Smooth muscle cell (in vitro differentiated cells): ENCODE measurements around the gene MOB3A. TPM values are rescaled to one million over a fixed set of nuclear protein-coding genes. Genes with fewer than 3 reads are reported as not detected.

ENCODE experiments used
- DNase-seq: peaks from one replicate; lab custom pipeline; 2025; ENCODE audit not compliant: unreplicated experiment; lab: John Stamatoyannopoulos, UW
- H2AFZ ChIP-seq: fragments of 200-600 bp; sonication (generic); 2 replicates; pipeline ENCODE4 v1.6.0; 2016; ENCODE audit warnings: antibody characterized with exemption, low read depth, mild to moderate bottlenecking
- H3F3A ChIP-seq: fragments of 200-600 bp; sonication (generic); 2 replicates; pipeline ENCODE4 v1.6.0; 2017; ENCODE audit warnings: antibody characterized with exemption, low read depth
- H3K27ac ChIP-seq: fragments of 200-600 bp; sonication (generic); 2 replicates; pipeline ENCODE4 v1.5.1; 2016; ENCODE audit warnings: low read depth, mild to moderate bottlenecking
- H3K27me3 ChIP-seq: fragments of 200-600 bp; sonication (generic); 2 replicates; pipeline ENCODE4 v1.6.1; 2016; ENCODE audit warnings: low read depth, mild to moderate bottlenecking
- H3K36me3 ChIP-seq: fragments of 200-600 bp; sonication (generic); 2 replicates; pipeline ENCODE4 v1.5.1; 2016; ENCODE audit warnings: low read depth
- H3K4me1 ChIP-seq: fragments of 200-600 bp; sonication (generic); 2 replicates; pipeline ENCODE4 v1.5.1; 2016; ENCODE audit warnings: low read depth
- H3K4me2 ChIP-seq: fragments of 200-600 bp; sonication (generic); 2 replicates; pipeline ENCODE4 v1.6.0; 2016; ENCODE audit warnings: mild to moderate bottlenecking
- H3K4me3 ChIP-seq: fragments of 200-600 bp; sonication (generic); 2 replicates; pipeline ENCODE4 v1.5.1; 2016; ENCODE audit warnings: mild to moderate bottlenecking
- H3K79me2 ChIP-seq: fragments of 200-600 bp; sonication (generic); 2 replicates; pipeline ENCODE4 v1.6.0; 2016; ENCODE audit warnings: low read depth, mild to moderate bottlenecking
- H3K9ac ChIP-seq: fragments of 200-600 bp; sonication (generic); 2 replicates; pipeline ENCODE4 v1.6.0; 2016; ENCODE audit warnings: low read depth
- H3K9me3 ChIP-seq: fragments of 200-600 bp; sonication (generic); replicated peaks from 2 replicates; pipeline ENCODE4 v1.5.1; 2016; ENCODE audit warnings: low read depth
- H4K20me1 ChIP-seq: fragments of 200-600 bp; sonication (generic); 2 replicates; pipeline ENCODE4 v1.6.0; 2016; ENCODE audit warnings: low read depth
- CTCF ChIP-seq: fragments of 200-600 bp; sonication (generic); IDR thresholded peaks from 2 replicates; pipeline ENCODE4 v1.5.1; 2017; ENCODE audit warnings: borderline replicate concordance, mild to moderate bottlenecking, antibody characterized with exemption; ENCODE audit not compliant: insufficient read depth, poor library complexity, severe bottlenecking
- WGBS: methylation state at CpG from one replicate; pipeline ENCODE4 v1.1.7; 2016; ENCODE audit warnings: low lambda C conversion rate; 5-methylcytosine and 5-hydroxymethylcytosine counted together
- polyA plus RNA-seq: library from polyadenylated mRNA; unstranded; fragments of >200 nt; fragmentation: Nextera tagmentation; extraction: Ambion mirVana; gene quantifications from 2 replicates; pipeline ENCODE4 v1.2.1, GENCODE V29; 2016
- total RNA-seq: library from RNA; depleted of rRNA; stranded (reverse); fragments of >200 nt; gene quantifications from 2 replicates; pipeline ENCODE4 v1.2.3, GENCODE V29; 2014

MOB3A gene
- total and polyA plus RNA-seq, 2 experiments from 2014 or later: 11.2 to 23.8 TPM

DNA sequence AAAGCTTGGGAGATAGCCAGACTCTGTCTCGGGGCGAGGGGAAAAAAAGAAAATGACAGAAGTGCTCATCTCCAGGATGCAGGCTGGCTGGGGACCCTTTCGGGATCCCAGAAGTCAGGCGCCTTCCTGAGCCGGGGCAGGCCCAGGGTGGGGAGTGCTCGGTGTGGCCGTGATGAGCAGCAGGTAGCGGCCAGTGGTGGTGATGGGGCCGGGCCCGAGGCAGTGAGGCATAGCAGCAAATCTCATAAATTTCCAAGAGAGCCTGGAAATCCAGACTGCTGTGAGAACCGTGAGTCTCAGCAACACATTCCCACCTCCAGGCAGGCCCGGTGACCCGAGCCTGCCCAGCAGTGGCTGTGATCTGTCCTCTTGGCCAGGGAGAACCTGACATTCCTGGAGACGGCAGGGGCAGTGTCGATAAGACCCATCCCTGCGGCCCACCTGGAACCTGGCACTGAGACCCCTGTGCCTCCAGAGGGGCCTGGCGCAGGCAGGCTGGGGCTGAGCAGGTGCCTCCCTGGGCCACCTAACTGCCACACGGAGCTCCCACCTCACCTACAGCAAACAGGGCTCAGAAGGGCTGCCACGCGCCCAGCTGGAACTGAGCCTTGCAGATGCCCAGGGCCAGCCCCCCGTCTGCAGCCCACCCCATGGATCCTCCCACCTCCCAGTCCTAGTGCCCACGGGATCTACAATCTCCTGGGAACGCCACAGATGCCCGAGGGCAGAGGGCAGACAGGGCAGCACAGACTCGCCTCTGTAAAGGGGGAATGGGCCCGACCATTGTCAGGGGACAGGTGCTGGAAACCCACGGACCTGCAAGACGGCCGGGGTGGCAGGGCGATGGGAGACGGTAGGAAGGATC lies 24.0 kb upstream of the MOB3A start:
- 97% methylated on average over 31 of the region's 31 CpGs for WGBS
- Histone ChIP-seq H3K27me3 (no peaks in the 10 kb centered on the region), H4K20me1 (peaks cover 70% of the 10 kb centered on the region), H3K9ac (no peak overlapping the region), H3F3A (no peaks in the 10 kb centered on the region), H3K36me3 (no peaks in the 10 kb centered on the region), H3K4me2 (no peak overlapping the region), H2AFZ (no peak overlapping the region), H3K27ac (no peak overlapping the region), H3K79me2 (peaks cover 4% of the 10 kb centered on the region), H3K4me1 (no peaks in the 10 kb centered on the region), H3K9me3 (no peaks in the 10 kb centered on the region), H3K4me3 (no peak overlapping the region)
- TF ChIP-seq CTCF: no peak
- no peak for DNase-seq

- no peaks in the 10 kb centered on the region for H3F3A ChIP-seq
- no peaks in the 10 kb centered on the region for H3K36me3 ChIP-seq
- H3K4me2 ChIP-seq: no peak overlapping the region
- no peak overlapping the region for H3K27ac ChIP-seq
- TF ChIP-seq CTCF: no peak
- no peak for DNase-seq
- no peak overlapping the region for H2AFZ ChIP-seq
- 95% methylated on average over 18 of the region's 18 CpGs for WGBS
- H4K20me1 ChIP-seq: peaks cover 59% of the 10 kb centered on the region
- no peaks in the 10 kb centered on the region for H3K9me3 ChIP-seq
- no peaks in the 10 kb centered on the region for H3K27me3 ChIP-seq
- no peak overlapping the region for H3K9ac ChIP-seq
- no peaks in the 10 kb centered on the region for H3K4me1 ChIP-seq
- H3K4me3 ChIP-seq: no peak overlapping the region
- no peaks in the 10 kb centered on the region for H3K79me2 ChIP-seq
Observed at GRCh38 chr19:2118438-2118837, 22.3 kb upstream of the MOB3A start.

DNA sequence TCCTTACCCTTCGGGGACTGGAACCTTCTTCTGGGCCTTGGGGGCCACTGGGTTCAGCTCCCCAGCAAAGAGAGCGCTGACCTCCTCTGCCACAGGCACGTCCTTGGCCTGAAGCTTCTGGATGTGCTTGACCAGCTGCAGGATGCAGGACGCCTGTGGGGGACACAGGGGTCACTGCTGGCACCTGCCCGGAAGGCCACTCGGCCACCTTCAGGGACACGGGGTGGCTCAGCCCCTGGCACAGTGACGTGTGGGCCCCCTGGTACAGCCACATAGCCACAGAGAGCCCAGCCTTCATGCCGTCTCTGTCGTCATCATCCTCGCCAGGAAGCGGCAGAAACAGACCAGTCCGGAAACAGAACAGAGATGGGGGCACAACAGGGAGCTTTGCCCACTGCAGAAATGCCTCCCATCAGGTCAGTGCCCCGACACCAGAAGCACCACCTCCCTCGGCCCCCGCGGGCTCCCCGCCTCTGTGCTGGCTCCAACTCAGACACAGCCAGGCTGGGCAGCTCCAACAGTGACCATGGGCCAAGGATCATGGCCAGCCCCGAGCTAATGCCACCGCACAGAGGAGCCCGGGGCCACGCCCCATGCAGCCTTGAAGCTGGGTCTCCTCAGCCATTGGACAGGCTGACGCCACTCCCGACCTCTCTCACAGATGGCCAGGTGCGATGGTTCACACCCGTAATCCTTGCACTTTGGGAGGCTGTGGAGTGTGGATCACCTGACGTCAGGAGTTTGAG lies 21.3 kb upstream of the MOB3A start:
- Histone ChIP-seq H3K27me3 (no peaks in the 10 kb centered on the region), H3K9ac (no peak overlapping the region), H3K4me3 (no peak overlapping the region), H3K9me3 (no peaks in the 10 kb centered on the region), H3K4me1 (no peaks in the 10 kb centered on the region), H4K20me1 (peaks cover 57% of the 10 kb centered on the region), H3K27ac (no peak overlapping the region), H3K79me2 (no peaks in the 10 kb centered on the region), H3K36me3 (no peaks in the 10 kb centered on the region), H3F3A (no peaks in the 10 kb centered on the region), H2AFZ (no peak overlapping the region), H3K4me2 (no peak overlapping the region)
- TF ChIP-seq CTCF: no peak
- no peak for DNase-seq
- 97% methylated on average over 27 of the region's 27 CpGs for WGBS
